ENCODE measurements around the gene ZNF700.

DNA sequence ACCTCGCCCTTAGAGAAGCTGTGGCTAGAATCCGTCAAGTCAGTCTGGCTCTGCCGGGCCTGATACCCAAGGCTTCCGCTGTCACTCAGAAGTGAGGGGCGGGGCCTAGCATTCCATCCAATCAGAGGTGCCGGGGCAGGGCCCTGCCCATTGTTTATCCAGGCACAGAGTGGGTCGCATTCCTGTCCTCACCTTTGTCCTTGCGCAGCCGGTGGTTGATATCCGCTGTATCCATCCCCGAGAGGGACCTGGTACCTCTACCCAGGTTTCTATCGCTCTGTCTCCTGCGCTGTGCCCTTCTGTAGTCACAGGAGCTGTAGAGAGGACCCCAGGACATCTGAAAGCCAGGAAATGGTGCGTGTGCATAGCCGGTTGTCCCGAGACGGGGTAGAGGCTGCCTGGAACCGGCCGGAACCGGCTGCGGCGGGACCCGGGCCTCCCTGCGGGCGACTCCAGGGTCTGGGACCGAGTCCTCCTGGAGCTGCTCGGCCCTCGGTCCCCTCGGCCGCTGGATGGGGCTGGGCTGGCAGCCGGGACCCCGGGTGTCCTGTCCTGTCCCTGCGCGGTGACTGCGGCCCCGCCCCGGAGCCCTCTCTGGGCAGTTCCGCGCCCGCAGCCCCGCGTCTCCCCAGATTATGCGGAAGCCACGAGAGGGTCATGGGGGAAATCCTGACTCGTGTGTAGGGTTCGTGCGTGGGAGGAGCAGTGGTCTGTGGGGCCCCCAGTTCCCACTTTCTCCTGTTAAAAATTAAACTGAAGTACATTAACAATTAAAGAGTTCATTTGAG is 40.1 kb downstream of the ZNF700 start, which contains the start of gene ZNF763:
- TF ChIP-seq, protein P1, sequence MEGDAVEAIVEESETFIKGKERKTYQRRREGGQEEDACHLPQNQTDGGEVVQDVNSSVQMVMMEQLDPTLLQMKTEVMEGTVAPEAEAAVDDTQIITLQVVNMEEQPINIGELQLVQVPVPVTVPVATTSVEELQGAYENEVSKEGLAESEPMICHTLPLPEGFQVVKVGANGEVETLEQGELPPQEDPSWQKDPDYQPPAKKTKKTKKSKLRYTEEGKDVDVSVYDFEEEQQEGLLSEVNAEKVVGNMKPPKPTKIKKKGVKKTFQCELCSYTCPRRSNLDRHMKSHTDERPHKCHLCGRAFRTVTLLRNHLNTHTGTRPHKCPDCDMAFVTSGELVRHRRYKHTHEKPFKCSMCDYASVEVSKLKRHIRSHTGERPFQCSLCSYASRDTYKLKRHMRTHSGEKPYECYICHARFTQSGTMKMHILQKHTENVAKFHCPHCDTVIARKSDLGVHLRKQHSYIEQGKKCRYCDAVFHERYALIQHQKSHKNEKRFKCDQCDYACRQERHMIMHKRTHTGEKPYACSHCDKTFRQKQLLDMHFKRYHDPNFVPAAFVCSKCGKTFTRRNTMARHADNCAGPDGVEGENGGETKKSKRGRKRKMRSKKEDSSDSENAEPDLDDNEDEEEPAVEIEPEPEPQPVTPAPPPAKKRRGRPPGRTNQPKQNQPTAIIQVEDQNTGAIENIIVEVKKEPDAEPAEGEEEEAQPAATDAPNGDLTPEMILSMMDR (IDR thresholded peaks at IDR 0.05; ENCODE audit: low read depth, low read length, poor library complexity, severe bottlenecking), result no peak
- no peak for TF ChIP-seq EZH2phosphoT487 (IDR thresholded peaks at IDR 0.05; ENCODE audit: borderline replicate concordance, low read length)
